Measurements from ENCODE around the gene TKFC.

TKFC gene

GRCh38 chr11:61307354-61307753 lies 25.7 kb upstream of the TKFC start:
- no peak for ATAC-seq
- TF ChIP-seq ZNF70 (CRISPR knock-in tag; IDR thresholded peaks at IDR 0.05) (no peak), ESRRG (CRISPR knock-in tag; IDR thresholded peaks at IDR 0.05) (no peak), CSDC2 (CRISPR knock-in tag; IDR thresholded peaks at IDR 0.05) (no peak), ZFP30 (CRISPR knock-in tag; IDR thresholded peaks at IDR 0.05) (no peak), ZC3H10 (CRISPR knock-in tag; IDR thresholded peaks at IDR 0.05) (no peak), PPARA (CRISPR knock-in tag; IDR thresholded peaks at IDR 0.05; ENCODE audit: borderline replicate concordance) (no peak), OSR1 (CRISPR knock-in tag; IDR thresholded peaks at IDR 0.05) (no peak), ZFP3 (CRISPR knock-in tag; IDR thresholded peaks at IDR 0.05) (no peak), SNAI2 (CRISPR knock-in tag; IDR thresholded peaks at IDR 0.05) (no peak), CSRNP3 (CRISPR knock-in tag; IDR thresholded peaks at IDR 0.05) (no peak), TCF4 (CRISPR knock-in tag; IDR thresholded peaks at IDR 0.05; ENCODE audit: borderline replicate concordance) (no peak), BACH2 (CRISPR knock-in tag; IDR thresholded peaks at IDR 0.05; ENCODE audit: borderline replicate concordance) (no peak)
- TF ChIP-seq, protein P1, sequence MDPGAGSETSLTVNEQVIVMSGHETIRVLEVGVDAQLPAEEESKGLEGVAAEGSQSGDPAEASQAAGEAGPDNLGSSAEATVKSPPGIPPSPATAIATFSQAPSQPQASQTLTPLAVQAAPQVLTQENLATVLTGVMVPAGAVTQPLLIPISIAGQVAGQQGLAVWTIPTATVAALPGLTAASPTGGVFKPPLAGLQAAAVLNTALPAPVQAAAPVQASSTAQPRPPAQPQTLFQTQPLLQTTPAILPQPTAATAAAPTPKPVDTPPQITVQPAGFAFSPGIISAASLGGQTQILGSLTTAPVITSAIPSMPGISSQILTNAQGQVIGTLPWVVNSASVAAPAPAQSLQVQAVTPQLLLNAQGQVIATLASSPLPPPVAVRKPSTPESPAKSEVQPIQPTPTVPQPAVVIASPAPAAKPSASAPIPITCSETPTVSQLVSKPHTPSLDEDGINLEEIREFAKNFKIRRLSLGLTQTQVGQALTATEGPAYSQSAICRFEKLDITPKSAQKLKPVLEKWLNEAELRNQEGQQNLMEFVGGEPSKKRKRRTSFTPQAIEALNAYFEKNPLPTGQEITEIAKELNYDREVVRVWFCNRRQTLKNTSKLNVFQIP (CRISPR knock-in tag; IDR thresholded peaks at IDR 0.05; ENCODE audit: borderline replicate concordance, low read depth) = no peak
- TF ChIP-seq, protein P2, sequence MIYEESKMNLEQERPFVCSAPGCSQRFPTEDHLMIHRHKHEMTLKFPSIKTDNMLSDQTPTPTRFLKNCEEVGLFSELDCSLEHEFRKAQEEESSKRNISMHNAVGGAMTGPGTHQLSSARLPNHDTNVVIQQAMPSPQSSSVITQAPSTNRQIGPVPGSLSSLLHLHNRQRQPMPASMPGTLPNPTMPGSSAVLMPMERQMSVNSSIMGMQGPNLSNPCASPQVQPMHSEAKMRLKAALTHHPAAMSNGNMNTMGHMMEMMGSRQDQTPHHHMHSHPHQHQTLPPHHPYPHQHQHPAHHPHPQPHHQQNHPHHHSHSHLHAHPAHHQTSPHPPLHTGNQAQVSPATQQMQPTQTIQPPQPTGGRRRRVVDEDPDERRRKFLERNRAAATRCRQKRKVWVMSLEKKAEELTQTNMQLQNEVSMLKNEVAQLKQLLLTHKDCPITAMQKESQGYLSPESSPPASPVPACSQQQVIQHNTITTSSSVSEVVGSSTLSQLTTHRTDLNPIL (CRISPR knock-in tag; IDR thresholded peaks at IDR 0.05; ENCODE audit: low read depth) = no peak
- TF ChIP-seq, protein P3, sequence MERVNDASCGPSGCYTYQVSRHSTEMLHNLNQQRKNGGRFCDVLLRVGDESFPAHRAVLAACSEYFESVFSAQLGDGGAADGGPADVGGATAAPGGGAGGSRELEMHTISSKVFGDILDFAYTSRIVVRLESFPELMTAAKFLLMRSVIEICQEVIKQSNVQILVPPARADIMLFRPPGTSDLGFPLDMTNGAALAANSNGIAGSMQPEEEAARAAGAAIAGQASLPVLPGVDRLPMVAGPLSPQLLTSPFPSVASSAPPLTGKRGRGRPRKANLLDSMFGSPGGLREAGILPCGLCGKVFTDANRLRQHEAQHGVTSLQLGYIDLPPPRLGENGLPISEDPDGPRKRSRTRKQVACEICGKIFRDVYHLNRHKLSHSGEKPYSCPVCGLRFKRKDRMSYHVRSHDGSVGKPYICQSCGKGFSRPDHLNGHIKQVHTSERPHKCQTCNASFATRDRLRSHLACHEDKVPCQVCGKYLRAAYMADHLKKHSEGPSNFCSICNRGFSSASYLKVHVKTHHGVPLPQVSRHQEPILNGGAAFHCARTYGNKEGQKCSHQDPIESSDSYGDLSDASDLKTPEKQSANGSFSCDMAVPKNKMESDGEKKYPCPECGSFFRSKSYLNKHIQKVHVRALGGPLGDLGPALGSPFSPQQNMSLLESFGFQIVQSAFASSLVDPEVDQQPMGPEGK (CRISPR knock-in tag; IDR thresholded peaks at IDR 0.05; ENCODE audit: borderline replicate concordance) = no peak

DNA sequence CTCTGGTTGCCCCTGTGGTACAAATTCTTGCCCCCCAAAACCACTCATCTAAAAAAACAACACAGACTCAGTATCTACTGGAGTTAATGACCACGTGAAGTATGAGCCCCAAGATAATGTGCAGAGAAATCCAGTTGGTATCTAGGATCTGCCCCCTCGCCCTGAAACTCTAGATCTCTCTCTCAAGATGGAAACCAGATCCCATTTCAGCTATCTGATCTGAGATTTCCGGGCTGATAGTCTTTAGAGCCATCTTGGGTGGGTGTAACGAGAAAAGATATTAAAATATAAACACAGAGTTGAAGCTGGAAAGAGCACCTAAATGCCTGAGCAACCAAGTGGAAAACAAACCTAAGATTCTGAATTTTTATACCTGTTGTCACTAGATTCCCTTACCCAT lies 23.9 kb upstream of the TKFC start:
- TF ChIP-seq ZFP30 (CRISPR knock-in tag; IDR thresholded peaks at IDR 0.05) (no peak), TOX (CRISPR knock-in tag; IDR thresholded peaks at IDR 0.05; ENCODE audit: borderline replicate concordance) (no peak), CSRNP3 (CRISPR knock-in tag; IDR thresholded peaks at IDR 0.05) (no peak), ZNF70 (CRISPR knock-in tag; IDR thresholded peaks at IDR 0.05) (no peak), ZFP3 (CRISPR knock-in tag; IDR thresholded peaks at IDR 0.05) (no peak), ESRRG (CRISPR knock-in tag; IDR thresholded peaks at IDR 0.05) (no peak), SNAI2 (CRISPR knock-in tag; IDR thresholded peaks at IDR 0.05) (no peak), ZNF565 (CRISPR knock-in tag; conservative IDR thresholded peaks at IDR 0.05; ENCODE audit: low read depth) (no peak), ISL1 (CRISPR knock-in tag; IDR thresholded peaks at IDR 0.05) (no peak), ZNF8 (CRISPR knock-in tag; IDR thresholded peaks at IDR 0.05) (no peak), TCF4 (CRISPR knock-in tag; IDR thresholded peaks at IDR 0.05; ENCODE audit: borderline replicate concordance) (no peak), ZC3H10 (CRISPR knock-in tag; IDR thresholded peaks at IDR 0.05) (no peak), BACH2 (CRISPR knock-in tag; IDR thresholded peaks at IDR 0.05; ENCODE audit: borderline replicate concordance) (no peak), RARB (CRISPR knock-in tag; IDR thresholded peaks at IDR 0.05) (no peak), PPARA (CRISPR knock-in tag; IDR thresholded peaks at IDR 0.05; ENCODE audit: borderline replicate concordance) (no peak), GLIS3 (CRISPR knock-in tag; IDR thresholded peaks at IDR 0.05) (no peak)
- TF ChIP-seq, protein P2 (CRISPR knock-in tag; IDR thresholded peaks at IDR 0.05; ENCODE audit: low read depth) = no peak
- TF ChIP-seq, protein P3 (CRISPR knock-in tag; IDR thresholded peaks at IDR 0.05; ENCODE audit: borderline replicate concordance) = no peak
- TF ChIP-seq, protein P1 (CRISPR knock-in tag; IDR thresholded peaks at IDR 0.05; ENCODE audit: borderline replicate concordance, low read depth) = no peak
- no peak for ATAC-seq

Measured in SK-N-SH treated with all-trans-retinoic acid at 6 μM for 48 hours (cell line).